NCI-H2107 treated with DMSO at 0.1 percent for 48 hours (cell line): ENCODE data around the gene CPNE5.
"Not testable (repeated sequence)": the region's sequence is repeated elsewhere in the genome, so short reads cannot be mapped to it uniquely, and the experiment has no call there.

Experiments used
- DNase-seq: peaks from one replicate; lab custom pipeline; 2025; ENCODE audit not compliant: unreplicated experiment; lab: John Stamatoyannopoulos, UW

CPNE5 gene

DNA sequence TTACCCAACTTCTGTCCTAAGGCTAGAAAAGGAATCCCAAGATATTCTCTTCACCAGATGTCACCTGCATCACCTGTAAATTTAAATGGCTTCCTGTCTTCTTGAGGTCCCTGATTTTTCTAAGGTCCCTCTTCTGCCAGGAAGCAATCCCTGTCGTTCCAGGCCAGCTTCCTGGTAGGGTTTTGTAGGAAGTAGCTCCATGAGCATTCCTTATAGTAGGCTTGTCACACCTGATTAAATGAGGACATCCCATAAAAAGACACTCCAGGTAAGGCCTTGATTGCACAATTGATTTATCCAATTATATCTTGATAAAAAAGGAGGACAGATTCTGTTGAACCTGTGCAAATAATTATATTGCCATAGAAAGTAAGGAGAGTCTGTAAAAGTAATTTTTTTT, 132.9 kb downstream of the CPNE5 start:
- DNase-seq = no peak

DNA sequence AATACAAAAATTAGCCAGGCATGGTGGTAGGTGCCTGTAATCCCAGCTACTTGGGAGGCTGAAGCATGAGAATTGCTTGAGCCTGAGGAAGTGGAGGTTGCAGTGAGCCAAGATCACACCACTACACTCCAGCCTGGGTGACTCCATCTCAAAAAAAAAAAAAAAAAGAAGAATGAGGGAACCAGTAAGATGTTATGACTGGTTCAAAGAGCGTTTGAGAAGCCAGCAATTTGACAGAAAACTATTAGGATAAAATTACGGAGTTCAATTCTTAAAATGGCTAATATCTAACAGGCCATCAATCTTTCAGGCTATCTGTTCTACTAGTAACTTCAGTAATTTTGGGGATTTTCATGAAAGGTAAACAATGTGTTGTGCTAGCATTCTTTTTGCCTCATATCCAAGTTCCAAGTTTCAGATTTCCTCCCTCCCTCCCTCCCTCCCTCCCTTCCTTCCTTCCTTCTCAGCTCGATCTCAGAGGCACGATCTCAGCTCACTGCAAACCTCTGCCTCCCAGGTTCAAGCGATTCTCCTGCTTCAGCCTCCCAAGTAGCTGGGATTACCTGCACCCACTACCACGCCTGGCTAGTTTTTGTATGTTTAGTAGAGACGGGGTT, 134.2 kb downstream of the CPNE5 start:
- not testable (repeated sequence) for DNase-seq

DNA sequence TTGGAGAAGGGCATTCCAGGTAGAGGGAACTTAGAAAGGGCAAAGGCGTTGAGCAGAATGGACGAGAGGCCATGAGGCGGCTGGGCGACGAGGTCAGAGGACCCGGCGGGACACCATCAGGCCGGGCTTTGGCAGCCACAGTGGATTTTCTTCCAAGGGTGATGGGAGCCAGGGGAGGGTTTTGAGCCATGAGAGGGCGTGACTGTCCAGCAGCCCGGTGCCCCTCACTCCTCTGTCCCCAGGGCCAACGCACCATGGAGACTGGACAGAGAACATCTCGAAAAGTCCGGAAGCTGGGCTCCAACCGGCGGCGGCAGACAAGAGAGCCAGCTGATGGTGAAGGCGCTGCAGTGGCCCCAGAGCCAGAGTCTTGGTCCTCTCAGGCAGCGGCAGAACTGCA, 135.3 kb downstream of the CPNE5 start:
- DNase-seq = no peak

DNA sequence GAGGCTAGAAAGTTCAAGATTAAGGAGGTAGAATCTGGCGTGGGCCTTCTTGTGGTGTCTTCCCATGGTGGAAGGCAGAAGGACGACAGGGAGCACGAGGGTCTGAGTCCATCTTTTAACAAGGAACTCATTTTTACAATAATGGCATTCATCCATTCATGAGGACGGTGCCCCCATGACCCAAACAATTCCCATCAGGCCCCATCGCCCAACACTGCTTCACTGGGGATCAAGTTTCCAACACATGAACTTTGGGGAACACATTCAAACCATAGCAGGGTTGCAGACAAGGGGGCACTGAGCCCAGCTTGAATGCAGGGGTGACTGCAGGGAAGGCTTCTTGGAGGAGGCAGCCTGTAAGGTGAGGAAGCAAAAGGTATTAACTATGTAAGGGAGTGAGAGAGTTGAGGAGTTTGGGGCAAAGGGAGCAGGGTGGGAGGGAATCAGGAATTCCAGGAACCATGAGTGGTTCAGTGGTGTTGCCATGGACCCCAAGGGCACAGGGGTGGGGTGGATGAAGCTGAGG, 136.1 kb downstream of the CPNE5 start:
- DNase-seq = no peak

DNA sequence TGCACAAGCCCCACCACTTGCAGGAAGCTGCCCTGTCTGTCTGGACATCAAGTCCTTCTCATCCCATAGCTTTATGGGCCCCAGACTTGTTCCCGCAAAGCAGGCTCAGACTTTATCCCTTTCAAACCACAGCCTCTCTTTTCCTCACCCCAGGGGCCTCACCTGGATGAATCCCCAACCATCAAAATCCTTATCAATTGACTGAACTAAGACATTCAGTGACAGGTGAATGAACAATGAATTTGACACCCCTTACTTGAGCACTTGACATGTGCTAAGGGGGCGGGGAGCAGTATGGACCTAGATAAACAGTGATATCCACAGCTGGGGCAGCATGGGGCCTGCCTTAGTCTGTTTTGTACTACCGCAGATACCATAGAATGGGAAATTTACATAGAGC, 136.6 kb downstream of the CPNE5 start:
- peak; percentile 12 for DNase-seq

DNA sequence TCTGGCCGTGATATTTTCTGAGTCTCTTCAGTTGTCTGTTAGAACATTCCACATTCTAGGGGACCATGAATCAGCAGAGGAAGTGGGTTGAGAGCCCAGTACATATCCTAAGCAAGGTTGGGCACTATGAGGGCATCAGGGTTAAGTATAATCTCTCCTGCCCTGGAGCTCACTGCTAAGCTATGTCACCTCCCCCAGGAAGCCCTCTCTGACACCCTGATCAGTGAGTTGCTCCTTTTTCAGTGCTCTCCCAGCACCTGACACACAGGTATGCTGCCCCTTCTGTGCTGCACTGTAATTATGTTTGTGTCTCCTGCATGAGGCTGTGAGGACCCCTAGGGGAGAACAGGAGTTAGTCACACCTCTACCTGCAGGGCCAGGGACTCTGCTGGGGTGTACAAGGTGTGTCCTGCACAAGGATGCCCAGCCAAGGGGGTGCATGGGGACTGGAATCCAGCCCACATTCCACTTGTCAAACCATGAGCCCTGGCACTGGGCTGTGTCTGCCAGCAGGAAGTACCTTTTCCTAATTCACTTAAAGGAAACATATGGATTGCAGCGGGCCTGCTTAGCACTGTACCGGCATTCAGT, 137.7 kb downstream of the CPNE5 start:
- DNase-seq = no peak

DNA sequence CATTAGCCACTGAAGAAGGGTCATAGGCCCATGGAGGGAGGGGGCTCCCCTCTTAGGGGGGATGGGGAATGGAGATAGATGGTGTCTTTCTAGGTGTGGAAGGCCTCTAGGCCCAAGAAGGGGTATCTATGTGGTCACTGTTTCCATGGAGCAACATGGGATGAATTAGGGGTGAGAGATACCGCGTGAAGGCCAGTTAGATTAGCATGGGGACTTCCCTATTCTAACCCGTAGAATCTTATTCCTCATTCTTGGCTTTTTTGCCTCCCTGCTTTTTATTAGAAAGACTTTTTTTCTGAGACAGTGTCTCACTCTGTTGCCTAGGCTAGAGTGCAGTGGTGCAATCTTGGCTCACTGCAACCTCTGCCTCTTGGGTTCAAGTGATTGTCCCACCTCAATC, 138.4 kb downstream of the CPNE5 start:
- no peak for DNase-seq

DNA sequence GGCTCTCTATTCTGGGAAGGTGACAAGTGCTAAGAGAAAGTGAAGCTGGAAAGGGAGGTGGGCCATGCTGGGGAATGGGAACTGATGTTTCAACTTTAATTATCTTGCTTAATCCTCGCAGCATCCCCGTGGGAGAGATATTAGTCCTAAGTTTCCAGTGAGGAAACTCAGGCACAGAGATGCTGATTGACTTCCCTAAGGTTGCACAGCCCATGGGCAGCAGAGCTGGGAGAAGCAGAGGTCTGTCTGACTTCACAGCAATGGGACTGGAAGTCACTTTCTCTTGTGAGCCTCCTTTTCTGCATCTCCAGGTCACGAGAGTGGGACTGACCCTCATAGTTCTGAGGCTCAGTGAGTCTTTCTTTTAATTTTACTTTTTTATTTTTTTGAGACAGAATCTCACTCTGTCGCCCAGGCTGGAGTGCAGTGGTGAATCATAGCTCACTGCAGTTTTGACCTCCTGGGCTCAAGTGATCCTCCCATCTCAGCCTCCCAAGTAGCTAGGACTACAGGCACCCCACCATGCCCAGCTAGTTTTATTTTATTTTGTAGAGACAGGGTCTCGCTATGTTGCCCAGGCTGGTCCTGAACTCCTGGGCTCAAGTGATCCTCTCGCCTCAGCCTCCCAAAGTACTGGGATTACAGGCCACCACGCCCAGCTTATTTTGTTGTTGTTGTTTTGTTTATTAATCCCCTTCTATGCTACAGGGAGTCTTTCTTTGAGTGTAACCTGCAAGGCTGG, 139.0 kb downstream of the CPNE5 start:
- DNase-seq = no peak

DNA sequence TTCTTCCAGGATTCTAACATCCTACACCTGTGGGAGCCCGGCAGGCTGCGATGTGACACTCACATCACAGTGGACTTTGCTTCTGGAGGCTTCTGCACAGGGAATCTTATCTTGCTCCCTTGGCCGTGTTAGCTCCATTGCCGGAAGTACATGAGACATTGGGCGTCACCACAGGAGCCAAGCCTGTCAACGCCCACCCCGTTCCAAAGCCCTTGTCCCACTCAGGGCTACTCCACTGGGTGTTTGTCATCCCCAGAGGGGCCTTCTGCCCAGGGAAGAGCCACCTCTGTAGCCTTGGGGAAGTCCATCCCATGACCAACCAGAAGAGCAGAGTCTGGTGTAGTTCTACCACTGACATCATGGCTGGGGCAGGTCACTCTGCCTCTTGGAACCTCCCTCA, 139.9 kb downstream of the CPNE5 start:
- DNase-seq = no peak

DNA sequence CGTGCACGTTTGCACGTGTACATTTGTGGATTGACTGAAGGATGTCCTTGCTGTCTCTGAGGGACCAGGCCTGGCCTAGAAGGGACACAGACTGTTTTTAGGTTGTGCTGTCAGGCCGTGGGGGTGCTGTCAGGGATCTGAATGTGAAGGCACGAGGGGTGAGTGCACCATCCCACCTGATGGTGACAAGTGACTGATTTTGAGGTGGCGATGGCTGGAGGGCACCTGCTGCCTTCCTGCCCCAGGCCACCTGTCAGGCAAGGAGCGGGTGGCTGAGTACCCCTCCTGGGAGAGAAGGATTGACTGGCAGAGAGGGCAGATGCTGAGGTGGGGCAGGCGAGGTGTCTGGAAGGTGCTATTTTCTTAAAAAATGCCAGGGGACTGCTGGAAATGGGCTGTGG, 140.4 kb downstream of the CPNE5 start:
- DNase-seq = no peak

DNA sequence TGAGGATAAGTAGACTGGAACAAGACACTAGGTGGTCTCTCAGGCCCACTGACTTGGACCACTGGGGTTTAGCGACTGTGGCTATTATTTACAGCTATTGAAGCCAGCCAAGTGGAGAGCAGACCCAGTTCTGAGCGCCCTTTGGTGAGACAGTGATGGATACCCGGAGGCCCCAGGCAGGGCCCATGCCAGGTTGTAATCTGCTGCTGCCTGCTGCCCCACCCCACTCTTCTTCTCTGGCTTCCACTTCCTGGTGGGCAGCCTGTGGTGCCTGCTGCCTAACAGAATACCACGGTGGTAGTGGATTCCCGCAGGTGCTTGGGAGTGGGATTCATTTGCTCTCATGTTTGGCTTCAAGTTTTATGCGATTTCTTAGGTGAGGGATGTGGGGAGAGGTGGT, 141.0 kb downstream of the CPNE5 start:
- DNase-seq = no peak

DNA sequence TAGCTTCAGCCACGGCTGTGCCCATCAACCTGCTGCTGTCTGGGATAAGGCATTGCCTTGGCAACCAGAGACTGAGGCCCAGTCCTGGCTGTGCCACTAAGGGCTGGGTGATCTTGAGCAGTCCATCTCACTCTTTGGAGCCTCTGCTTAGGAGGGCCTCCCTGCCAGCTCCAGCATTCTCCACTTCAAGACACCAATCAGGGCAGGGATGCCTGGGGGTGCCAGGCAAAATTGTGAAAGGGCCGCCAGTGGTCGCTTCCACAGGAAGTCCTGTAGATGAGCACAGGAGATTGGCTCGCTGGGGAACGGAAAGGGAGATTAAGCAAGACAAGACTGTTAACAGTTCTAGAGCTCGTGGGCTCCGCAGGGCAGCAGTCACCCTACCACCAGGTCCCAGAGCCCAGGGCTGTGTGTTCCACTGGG, 141.8 kb downstream of the CPNE5 start, which contains the start of gene RAB44:
Gene RAB44 (plus strand): TSS at position 346 of the 423 bp plus-strand sequence. CDS start 6,410 bp downstream, outside the sequence.
- DNase-seq = no peak

DNA sequence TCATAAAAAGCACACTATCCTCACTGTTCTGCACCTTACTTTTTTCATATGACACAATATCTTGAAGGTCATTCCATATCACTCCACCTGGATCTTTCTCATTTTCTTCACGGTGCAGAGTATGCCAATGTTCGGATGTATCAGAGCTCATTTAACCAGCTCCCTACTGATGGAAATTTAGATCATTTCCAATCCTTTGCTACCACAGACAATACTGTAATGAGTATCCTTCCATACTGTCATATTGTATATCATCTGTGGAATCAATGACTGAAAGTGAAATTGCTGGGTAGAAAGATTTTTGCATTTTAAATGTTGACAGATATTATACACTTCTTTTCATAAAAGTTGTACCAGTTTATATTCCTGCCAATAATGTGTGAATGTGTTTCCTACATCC, 143.8 kb downstream of the CPNE5 start:
- DNase-seq = no peak

DNA sequence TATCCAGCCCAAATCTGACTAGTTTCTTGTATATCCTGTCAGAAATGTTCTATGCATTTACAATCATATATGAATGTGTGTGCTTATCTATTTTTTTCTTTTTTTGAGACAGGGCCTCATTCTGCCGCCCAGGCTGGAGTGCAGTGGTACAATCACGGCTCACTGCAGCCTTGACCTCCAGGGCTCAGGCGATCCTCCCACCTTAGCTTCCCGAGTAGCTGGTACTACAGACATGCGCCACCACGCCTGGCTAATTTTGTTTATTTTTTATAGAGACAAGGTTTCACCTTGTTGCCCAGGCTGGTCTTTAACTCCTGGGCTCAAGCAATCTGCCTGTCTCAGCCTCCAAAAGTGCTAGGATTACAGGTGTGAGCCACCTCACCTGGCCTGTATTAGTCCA, 144.6 kb downstream of the CPNE5 start:
- no peak for DNase-seq

DNA sequence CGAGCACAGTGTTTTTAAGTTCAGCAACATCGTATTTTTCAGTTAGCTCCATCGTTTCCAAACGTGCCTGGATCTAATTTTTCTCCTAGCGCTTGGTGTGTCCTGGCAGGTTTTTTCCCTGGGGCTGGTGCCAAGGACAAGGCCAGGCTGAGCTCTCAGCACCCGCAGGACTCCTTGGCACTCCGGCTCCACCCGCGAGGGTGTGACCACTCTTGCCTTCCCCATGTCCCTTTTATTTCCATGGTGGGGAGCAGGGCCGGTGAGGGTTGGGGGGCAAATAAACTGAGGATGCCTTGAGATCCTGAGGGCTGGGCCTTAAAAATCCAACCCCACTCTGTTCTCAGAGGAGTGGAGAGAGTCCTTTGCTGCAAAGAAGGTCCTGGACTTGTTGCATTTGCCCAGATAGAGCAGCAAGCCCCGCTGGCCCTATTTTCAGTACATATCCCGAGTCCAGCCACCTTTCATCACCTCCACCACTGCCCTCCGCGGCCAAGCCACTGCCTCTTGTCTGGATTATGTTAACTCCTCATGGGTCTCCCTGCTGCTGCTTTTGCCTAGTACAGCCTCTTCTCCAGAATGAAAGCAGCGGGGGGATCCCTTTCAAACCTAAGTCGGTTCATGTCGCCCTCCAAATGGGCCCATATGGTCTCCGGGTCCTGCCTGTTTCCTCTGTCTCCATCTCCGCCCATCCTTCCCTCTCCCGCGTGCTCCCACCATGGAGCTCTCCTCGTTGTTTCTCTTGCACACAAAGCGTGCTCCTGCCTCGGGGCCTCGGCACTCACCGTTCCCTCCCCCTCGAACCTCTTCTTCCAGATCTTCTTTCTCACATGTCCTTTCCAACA, 146.2 kb downstream of the CPNE5 start:
- no peak for DNase-seq

DNA sequence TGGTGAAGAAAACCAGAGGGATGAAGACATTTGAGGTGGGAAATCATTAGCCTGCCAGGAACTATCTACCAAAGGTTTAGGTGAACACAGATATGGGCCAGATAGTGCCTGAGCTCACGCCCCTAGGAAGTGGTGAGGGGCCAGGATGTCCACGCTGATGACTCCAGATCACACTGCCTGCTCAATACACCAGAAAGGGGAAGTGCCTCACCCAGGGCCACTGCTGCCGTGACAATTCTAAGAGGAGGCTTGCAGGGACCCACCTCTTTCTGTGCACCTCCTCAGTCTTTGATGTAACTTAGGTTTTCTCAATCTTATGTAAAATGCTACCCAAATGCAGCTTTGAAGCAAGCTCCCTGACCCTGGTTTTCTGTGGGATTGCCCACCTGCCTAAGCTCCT, 147.0 kb downstream of the CPNE5 start:
- no peak for DNase-seq

DNA sequence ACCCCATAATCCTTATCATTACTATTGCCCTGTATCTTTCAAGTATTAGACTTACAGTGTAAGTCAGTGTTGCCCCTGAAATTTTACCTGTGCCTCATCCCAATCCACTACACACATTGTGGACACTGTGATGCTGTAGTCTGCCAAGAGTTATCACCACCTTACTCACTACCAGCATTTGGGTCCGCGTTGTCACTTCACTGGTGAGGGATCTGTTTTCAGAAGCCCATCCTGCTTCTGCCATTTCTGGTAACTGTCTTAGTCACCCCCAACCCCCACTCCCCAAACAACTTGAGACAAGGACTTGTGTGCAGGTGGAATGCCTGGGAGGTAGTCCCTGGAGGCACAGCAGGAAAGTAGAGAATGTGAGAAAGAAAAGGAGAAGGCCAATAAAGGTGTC, 147.6 kb downstream of the CPNE5 start:
- no peak for DNase-seq

DNA sequence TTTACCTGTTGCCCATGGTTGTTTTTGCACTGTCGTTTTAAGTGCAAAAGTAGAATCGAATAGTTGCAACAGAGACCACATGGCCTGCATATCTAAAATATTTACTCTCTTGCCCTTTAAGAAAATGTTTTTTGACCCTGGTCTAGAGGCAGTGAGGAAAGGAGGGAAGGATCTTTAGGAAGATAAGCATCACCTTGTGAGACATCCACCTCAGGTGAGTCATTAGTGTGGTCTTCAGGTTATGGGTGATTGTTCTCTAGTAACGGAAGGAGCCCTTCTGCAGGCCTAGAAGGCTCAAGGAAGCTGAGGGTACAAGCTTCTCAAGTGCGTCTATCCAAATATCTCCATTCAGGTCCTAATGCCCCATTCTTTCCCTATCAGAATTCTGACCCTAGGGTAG, 148.2 kb downstream of the CPNE5 start:
- no peak for DNase-seq
